OCI-LY7 (cell line): ENCODE measurements around the gene MAP3K20. TPM values are rescaled to one million over a fixed set of nuclear protein-coding genes. Genes with fewer than 3 reads are reported as not detected.

Experiments
- BruUV-seq: library from RNA; stranded (reverse); fragments of 400-500 nt; replicated peaks from 2 replicates; lab custom pipeline; 2021; lab: Mats Ljungman, UMichigan
- CTCF ChIA-PET: fragments of 300-600 bp; sonication (Branson Sonifier 250); formaldehyde crosslinking; loops from one replicate; lab custom pipeline; 2022; ENCODE audit warnings: antibody characterized with exemption; ENCODE audit not compliant: unreplicated experiment; lab: Charles Lee
- POLR2A ChIA-PET: fragments of 300-600 bp; sonication (Branson Sonifier 250); formaldehyde crosslinking; loops from one replicate; lab custom pipeline; 2022; ENCODE audit warnings: antibody characterized with exemption; lab: Charles Lee
- DNase-seq: peaks from one replicate; pipeline ENCODE4 v3.0.0-alpha.2; 2015; ENCODE audit warnings: low spot score
- H2AFZ ChIP-seq: fragments of 200-600 bp; sonication (generic), shearing (Covaris generic); 2 replicates; pipeline ENCODE4 v1.6.1; 2014; ENCODE audit warnings: mild to moderate bottlenecking, antibody characterized with exemption, low read length, moderate library complexity
- H3K27ac ChIP-seq: fragments of 200-600 bp; sonication (generic); 2 replicates; pipeline ENCODE4 v1.5.1; 2014; ENCODE audit warnings: mixed run types, low read depth, mild to moderate bottlenecking, moderate library complexity, low read length, inconsistent platforms; ENCODE audit not compliant: poor library complexity, severe bottlenecking
- H3K36me3 ChIP-seq: fragments of 200-600 bp; sonication (generic); 2 replicates; pipeline ENCODE4 v1.6.1; 2014; ENCODE audit warnings: mild to moderate bottlenecking, antibody characterized with exemption, low read length, moderate library complexity, mixed read lengths; ENCODE audit not compliant: insufficient read depth
- H3K4me1 ChIP-seq: fragments of 200-600 bp; sonication (generic); 2 replicates; pipeline ENCODE4 v1.5.1; 2014; ENCODE audit warnings: mild to moderate bottlenecking, low read length; ENCODE audit not compliant: insufficient read depth, poor library complexity, severe bottlenecking
- H3K4me2 ChIP-seq: fragments of 200-600 bp; sonication (generic); 2 replicates; pipeline ENCODE4 v1.6.1; 2014; ENCODE audit warnings: mild to moderate bottlenecking, low read length
- H3K4me3 ChIP-seq: fragments of 200-600 bp; sonication (generic); 2 replicates; pipeline ENCODE4 v1.5.1; 2014; ENCODE audit warnings: mild to moderate bottlenecking, low read depth, low read length; ENCODE audit not compliant: poor library complexity, severe bottlenecking
- H3K79me2 ChIP-seq: fragments of 200-600 bp; sonication (generic); 2 replicates; pipeline ENCODE4 v1.6.1; 2016; ENCODE audit warnings: low read depth, mild to moderate bottlenecking, low read length, moderate library complexity, mixed read lengths; ENCODE audit not compliant: insufficient read depth
- H3K9me2 ChIP-seq: fragments of 200-600 bp; sonication (generic); 2 replicates; pipeline ENCODE4 v1.6.1; 2016; ENCODE audit warnings: mild to moderate bottlenecking, low read length, mixed read lengths; ENCODE audit not compliant: insufficient read depth
- H3K9me3 ChIP-seq: fragments of 200-600 bp; sonication (generic); 2 replicates; pipeline ENCODE4 v1.6.1; 2014; ENCODE audit warnings: mild to moderate bottlenecking, mixed run types, low read length, mixed read lengths
- H4K20me1 ChIP-seq: fragments of 200-600 bp; sonication (generic); 2 replicates; pipeline ENCODE4 v1.6.1; 2014; ENCODE audit warnings: mild to moderate bottlenecking, antibody characterized with exemption, low read length, moderate library complexity, mixed read lengths; ENCODE audit not compliant: insufficient read depth
- EZH2phosphoT487 ChIP-seq: fragments of 200-600 bp; sonication (generic); IDR thresholded peaks from 2 replicates; pipeline ENCODE4 v1.6.1; 2018; ENCODE audit warnings: low read depth, borderline replicate concordance, mild to moderate bottlenecking, mixed run types, antibody characterized with exemption, low read length, moderate library complexity, mixed read lengths
- intact Hi-C: fragments of 100-400 bp; cut with micrococcal nuclease; formaldehyde crosslinking; loops from one replicate; pipeline ENCODE4 v1.10.0; 2022; ENCODE audit not compliant: unreplicated experiment
- total RNA-seq, 2 experiments: library from RNA; depleted of rRNA in 1 of 2; stranded (reverse); fragments of >200 nt in 1 of 2; shearing (Covaris generic) in 1 of 2; gene quantifications; 2 replicates each; pipeline ENCODE4 v1.2.3, GENCODE V29; 2014 to 2022
- TF ChIP-seq, protein P1 (sequence below): fragments of 200-600 bp; sonication (generic); conservative IDR thresholded peaks from 2 replicates; pipeline ENCODE4 v1.5.1; 2014; ENCODE audit warnings: mild to moderate bottlenecking, antibody characterized with exemption, low read length, moderate library complexity, mixed read lengths

The MAP3K20 gene
- total RNA-seq, 2 experiments from 2014 or later = 8.2 to 17.9 TPM

DNA sequence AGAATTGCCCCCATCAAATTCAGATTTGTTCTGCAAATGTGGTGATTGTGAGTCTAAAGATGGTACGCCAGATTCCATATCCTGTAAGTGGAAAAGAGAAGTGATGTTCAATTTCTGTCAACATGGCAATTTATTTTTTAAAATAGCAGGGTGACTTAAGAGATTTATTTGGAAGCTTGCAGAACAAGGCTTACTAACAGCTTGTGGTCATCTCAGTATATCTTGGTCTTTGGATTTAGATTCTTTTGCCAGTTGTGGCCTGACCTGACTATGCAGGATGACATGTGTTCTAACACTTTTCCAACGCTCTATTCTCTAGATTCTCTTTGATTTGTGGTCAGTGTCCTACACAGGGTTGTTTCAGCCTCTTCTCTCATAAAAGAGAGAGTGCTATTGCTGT is 74.4 kb downstream of the MAP3K20 start:
- H3K9me3 ChIP-seq = no peaks in the 10 kb centered on the region
- H2AFZ ChIP-seq = no peak overlapping the region
- H3K9me2 ChIP-seq = no peaks in the 10 kb centered on the region
- no peaks in the 10 kb centered on the region for H3K4me1 ChIP-seq
- BruUV-seq = no TSS peak
- no peak overlapping the region for H3K4me2 ChIP-seq
- CTCF ChIA-PET = no interaction called here
- no peaks in the 10 kb centered on the region for H4K20me1 ChIP-seq
- intact Hi-C loops = no loop called here
- no peaks in the 10 kb centered on the region for H3K79me2 ChIP-seq
- no peak for DNase-seq
- POLR2A ChIA-PET = no interaction called here
- H3K36me3 ChIP-seq = no peaks in the 10 kb centered on the region
- no peak overlapping the region for H3K4me3 ChIP-seq
- no peak overlapping the region for H3K27ac ChIP-seq
- TF ChIP-seq EZH2phosphoT487 = no peak
- TF ChIP-seq, protein P1, sequence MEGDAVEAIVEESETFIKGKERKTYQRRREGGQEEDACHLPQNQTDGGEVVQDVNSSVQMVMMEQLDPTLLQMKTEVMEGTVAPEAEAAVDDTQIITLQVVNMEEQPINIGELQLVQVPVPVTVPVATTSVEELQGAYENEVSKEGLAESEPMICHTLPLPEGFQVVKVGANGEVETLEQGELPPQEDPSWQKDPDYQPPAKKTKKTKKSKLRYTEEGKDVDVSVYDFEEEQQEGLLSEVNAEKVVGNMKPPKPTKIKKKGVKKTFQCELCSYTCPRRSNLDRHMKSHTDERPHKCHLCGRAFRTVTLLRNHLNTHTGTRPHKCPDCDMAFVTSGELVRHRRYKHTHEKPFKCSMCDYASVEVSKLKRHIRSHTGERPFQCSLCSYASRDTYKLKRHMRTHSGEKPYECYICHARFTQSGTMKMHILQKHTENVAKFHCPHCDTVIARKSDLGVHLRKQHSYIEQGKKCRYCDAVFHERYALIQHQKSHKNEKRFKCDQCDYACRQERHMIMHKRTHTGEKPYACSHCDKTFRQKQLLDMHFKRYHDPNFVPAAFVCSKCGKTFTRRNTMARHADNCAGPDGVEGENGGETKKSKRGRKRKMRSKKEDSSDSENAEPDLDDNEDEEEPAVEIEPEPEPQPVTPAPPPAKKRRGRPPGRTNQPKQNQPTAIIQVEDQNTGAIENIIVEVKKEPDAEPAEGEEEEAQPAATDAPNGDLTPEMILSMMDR = no peak

DNA sequence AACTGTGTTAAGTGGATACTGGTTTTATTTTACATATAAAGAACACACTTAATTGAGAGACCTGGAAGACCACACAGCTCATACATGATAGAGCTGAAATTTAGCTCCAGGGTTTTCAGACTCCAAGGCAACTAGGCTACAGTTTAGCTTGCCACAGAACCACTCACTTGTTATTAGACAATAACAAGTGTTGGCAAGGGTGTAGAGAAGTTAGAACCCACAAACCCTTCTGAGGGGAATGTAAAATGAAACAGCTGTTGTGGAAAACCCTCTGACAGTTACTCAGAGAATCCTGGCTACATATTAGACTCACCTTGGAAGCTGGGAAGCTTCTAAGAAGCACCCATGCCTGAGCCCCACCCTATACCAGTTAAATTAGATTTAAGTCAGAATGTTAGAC is 75.3 kb downstream of the MAP3K20 start:
- Histone ChIP-seq H3K9me3 (no peaks in the 10 kb centered on the region), H3K79me2 (no peaks in the 10 kb centered on the region), H3K27ac (no peak overlapping the region), H4K20me1 (no peaks in the 10 kb centered on the region), H3K9me2 (no peaks in the 10 kb centered on the region), H3K4me2 (no peak overlapping the region), H3K36me3 (no peaks in the 10 kb centered on the region), H3K4me3 (no peak overlapping the region), H3K4me1 (no peaks in the 10 kb centered on the region), H2AFZ (no peak overlapping the region)
- no TSS peak for BruUV-seq
- no peak for TF ChIP-seq EZH2phosphoT487
- TF ChIP-seq, protein P1 = no peak
- POLR2A ChIA-PET = interaction anchor here (1.5 kb wide), 1 partner anchor 11 kb away, joined by 3 read pairs; no protein-coding TSS in a partner anchor
- CTCF ChIA-PET = no interaction called here
- intact Hi-C loops = no loop called here
- DNase-seq = no peak

DNA sequence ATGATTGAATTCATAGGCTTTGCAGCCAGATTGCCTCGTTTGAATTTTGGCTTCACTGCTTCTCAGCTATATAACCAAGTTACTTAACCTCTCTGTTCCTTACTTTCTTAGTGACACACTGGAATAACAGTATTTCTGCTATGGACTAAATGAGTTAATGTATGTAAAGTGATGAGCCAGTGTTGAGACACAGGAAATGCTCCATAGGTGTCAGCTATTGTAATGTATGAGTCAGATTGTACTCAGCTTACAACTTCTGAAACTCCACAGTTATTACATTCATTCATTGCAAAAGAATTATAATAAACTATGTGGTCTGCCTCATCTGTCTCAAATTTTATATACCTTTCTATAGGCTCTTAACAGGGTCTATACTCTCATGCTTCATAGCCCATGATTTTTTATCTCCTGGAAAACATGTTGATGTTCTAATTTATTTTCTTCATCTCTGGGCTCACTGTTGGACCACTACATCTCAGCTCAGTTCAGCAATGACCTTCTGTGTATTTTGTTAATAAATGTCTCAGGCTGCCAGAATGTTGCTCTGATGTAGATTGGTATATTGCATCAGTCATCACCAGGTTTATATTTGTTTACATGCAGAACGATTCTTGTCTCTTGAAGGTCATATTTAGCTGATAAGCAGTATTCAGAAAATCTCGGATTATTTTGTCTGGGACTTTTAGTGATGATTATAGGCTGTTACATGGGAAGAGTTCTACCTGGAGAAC is 76.2 kb downstream of the MAP3K20 start:
- DNase-seq = no peak
- intact Hi-C loops = no loop called here
- POLR2A ChIA-PET = interaction anchor here (1.5 kb wide), 1 partner anchor 12 kb away, joined by 3 read pairs; no protein-coding TSS in a partner anchor
- BruUV-seq = no TSS peak
- CTCF ChIA-PET = no interaction called here
- Histone ChIP-seq H3K4me3 (no peak overlapping the region), H4K20me1 (no peaks in the 10 kb centered on the region), H3K36me3 (no peaks in the 10 kb centered on the region), H3K27ac (no peak overlapping the region), H3K79me2 (no peaks in the 10 kb centered on the region), H2AFZ (no peak overlapping the region), H3K9me2 (no peaks in the 10 kb centered on the region), H3K4me2 (no peak overlapping the region), H3K4me1 (no peaks in the 10 kb centered on the region), H3K9me3 (no peaks in the 10 kb centered on the region)
- TF ChIP-seq, protein P1 = no peak
- no peak for TF ChIP-seq EZH2phosphoT487
